ENCODE results near the gene AGAP1.

DNA sequence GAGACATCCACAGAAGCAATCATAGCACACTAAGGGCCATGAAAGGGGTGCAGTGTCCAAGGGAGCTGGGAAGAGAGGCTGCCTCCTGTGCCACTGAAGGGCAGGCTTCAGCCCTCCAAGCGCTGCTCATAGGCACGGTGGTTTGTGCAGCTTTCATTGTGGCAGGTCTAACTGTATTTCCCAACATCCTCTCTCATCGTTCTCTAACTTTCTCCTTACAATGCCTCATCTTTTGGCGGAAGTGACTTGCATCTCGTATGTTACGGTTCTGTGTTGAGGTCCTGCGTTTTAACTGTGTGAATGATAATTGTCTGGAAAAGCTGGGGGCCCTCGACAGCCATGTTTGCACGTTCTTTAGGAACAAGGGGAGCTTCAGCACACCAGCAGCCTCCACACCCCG, 460.4 kb downstream of the AGAP1 start:
- TF ChIP-seq, protein P1, sequence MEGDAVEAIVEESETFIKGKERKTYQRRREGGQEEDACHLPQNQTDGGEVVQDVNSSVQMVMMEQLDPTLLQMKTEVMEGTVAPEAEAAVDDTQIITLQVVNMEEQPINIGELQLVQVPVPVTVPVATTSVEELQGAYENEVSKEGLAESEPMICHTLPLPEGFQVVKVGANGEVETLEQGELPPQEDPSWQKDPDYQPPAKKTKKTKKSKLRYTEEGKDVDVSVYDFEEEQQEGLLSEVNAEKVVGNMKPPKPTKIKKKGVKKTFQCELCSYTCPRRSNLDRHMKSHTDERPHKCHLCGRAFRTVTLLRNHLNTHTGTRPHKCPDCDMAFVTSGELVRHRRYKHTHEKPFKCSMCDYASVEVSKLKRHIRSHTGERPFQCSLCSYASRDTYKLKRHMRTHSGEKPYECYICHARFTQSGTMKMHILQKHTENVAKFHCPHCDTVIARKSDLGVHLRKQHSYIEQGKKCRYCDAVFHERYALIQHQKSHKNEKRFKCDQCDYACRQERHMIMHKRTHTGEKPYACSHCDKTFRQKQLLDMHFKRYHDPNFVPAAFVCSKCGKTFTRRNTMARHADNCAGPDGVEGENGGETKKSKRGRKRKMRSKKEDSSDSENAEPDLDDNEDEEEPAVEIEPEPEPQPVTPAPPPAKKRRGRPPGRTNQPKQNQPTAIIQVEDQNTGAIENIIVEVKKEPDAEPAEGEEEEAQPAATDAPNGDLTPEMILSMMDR (IDR thresholded peaks at IDR 0.05) = no peak
- no peak for TF ChIP-seq EZH2 (IDR thresholded peaks at IDR 0.05)
- TF ChIP-seq EZH2phosphoT487 (IDR thresholded peaks at IDR 0.05) = no peak

Data from neural progenitor cell (in vitro differentiated cells).